ENCODE data around the gene MUC5B.

The MUC5B gene

GRCh38 chr11:1198561-1199240 is 24.2 kb upstream of the MUC5B start:
- DNase-seq (ENCODE audit: low spot score) = no peak
- Histone ChIP-seq H3K27ac (no peak overlapping the region), H3K4me3 (no peak overlapping the region)
- no peak for TF ChIP-seq CTCF (IDR thresholded peaks at IDR 0.05)

GRCh38 chr11:1199241-1199750 is 23.6 kb upstream of the MUC5B start:
- DNase-seq (ENCODE audit: low spot score) = no peak
- H3K27ac ChIP-seq = no peak overlapping the region
- H3K4me3 ChIP-seq = no peak overlapping the region
- no peak for TF ChIP-seq CTCF (IDR thresholded peaks at IDR 0.05)

GRCh38 chr11:1199751-1200610 is 22.9 kb upstream of the MUC5B start:
- no peak for TF ChIP-seq CTCF (IDR thresholded peaks at IDR 0.05)
- peak; percentile 62 for DNase-seq (ENCODE audit: low spot score)
- Histone ChIP-seq H3K27ac (no peak overlapping the region), H3K4me3 (no peak overlapping the region)

- TF ChIP-seq CTCF (IDR thresholded peaks at IDR 0.05) = no peak
- no peak overlapping the region for H3K4me3 ChIP-seq
- H3K27ac ChIP-seq = no peak overlapping the region
- peak; percentile 66 for DNase-seq (ENCODE audit: low spot score)
Observed at GRCh38 chr11:1200611-1201191, 22.2 kb upstream of the MUC5B start.

- Histone ChIP-seq H3K27ac (no peak overlapping the region), H3K4me3 (no peak overlapping the region)
- DNase-seq (ENCODE audit: low spot score) = no peak
- no peak for TF ChIP-seq CTCF (IDR thresholded peaks at IDR 0.05)
Observed at GRCh38 chr11:1201395-1202153, 21.3 kb upstream of the MUC5B start.

GRCh38 chr11:1202154-1202775 is 20.6 kb upstream of the MUC5B start:
- Histone ChIP-seq H3K4me3 (no peak overlapping the region), H3K27ac (no peak overlapping the region)
- peak; percentile 60 for DNase-seq (ENCODE audit: low spot score)
- TF ChIP-seq CTCF (IDR thresholded peaks at IDR 0.05) = no peak

All from coronary artery (tissue), 2 donors.